Coronary artery (tissue), 2 donors: ENCODE results near the gene IL15.
"Not testable (repeated sequence)": the region's sequence is repeated elsewhere in the genome, so short reads cannot be mapped to it uniquely, and the experiment has no call there.

ENCODE experiments used
- DNase-seq: peaks from one replicate; pipeline ENCODE4 v3.0.0-alpha.2; 2017; ENCODE audit warnings: low spot score
- H3K27ac ChIP-seq, 2 donors: fragments of 200-600 bp; sonication (generic); one replicate each; pipeline ENCODE4 v1.5.1; 2016 to 2019
- H3K4me3 ChIP-seq: fragments of 200-600 bp; sonication (generic); 2 replicates; pipeline ENCODE4 v1.5.1; 2016; ENCODE audit warnings: mild to moderate bottlenecking, moderate library complexity
- TF ChIP-seq, protein P1 (sequence below): fragments of 200-600 bp; sonication (generic); IDR thresholded peaks from one replicate; pipeline ENCODE4 v1.5.1; 2019; ENCODE audit warnings: antibody characterized with exemption

The IL15 gene, protein sequence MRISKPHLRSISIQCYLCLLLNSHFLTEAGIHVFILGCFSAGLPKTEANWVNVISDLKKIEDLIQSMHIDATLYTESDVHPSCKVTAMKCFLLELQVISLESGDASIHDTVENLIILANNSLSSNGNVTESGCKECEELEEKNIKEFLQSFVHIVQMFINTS

DNA sequence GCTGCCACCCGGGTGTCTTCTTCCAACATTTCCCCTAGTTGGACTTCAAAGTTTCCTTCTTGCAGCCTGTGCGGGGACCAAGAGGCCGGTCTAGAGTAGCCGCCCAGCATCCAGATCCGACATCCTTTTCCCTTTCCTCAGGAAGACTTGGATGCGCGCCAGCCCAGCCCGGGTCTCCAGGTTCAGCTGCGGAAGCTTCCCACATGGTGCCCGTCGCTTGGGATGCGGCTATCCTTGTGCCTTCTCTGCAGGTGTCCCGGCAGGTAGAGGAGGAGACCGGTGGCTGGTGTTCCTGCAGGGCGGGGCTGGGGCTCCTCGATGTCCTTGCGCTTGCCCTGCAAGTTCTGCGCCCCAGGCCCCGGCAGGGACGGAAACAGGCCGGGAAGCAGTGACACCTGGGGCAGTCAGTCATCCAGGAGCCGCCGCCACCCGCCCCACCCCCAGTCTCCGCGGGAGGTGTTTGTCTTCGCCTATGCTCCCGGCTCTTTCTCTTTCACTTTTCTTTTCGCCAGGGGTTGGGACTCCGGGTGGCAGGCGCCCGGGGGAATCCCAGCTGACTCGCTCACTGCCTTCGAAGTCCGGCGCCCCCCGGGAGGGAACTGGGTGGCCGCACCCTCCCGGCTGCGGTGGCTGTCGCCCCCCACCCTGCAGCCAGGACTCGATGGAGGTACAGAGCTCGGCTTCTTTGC is at the start of gene IL15:
Gene IL15 (plus strand): TSS at position 502 of the 689 bp plus-strand sequence. CDS start 82,882 bp downstream, outside the sequence.
- TF ChIP-seq, protein P1, sequence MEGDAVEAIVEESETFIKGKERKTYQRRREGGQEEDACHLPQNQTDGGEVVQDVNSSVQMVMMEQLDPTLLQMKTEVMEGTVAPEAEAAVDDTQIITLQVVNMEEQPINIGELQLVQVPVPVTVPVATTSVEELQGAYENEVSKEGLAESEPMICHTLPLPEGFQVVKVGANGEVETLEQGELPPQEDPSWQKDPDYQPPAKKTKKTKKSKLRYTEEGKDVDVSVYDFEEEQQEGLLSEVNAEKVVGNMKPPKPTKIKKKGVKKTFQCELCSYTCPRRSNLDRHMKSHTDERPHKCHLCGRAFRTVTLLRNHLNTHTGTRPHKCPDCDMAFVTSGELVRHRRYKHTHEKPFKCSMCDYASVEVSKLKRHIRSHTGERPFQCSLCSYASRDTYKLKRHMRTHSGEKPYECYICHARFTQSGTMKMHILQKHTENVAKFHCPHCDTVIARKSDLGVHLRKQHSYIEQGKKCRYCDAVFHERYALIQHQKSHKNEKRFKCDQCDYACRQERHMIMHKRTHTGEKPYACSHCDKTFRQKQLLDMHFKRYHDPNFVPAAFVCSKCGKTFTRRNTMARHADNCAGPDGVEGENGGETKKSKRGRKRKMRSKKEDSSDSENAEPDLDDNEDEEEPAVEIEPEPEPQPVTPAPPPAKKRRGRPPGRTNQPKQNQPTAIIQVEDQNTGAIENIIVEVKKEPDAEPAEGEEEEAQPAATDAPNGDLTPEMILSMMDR: no peak
- Histone ChIP-seq H3K27ac (peak within 1 kb of the TSS; percentile 81 to 85), H3K4me3 (peak within 1 kb of the TSS; percentile 76)
- peak; percentile 81 for DNase-seq

DNA sequence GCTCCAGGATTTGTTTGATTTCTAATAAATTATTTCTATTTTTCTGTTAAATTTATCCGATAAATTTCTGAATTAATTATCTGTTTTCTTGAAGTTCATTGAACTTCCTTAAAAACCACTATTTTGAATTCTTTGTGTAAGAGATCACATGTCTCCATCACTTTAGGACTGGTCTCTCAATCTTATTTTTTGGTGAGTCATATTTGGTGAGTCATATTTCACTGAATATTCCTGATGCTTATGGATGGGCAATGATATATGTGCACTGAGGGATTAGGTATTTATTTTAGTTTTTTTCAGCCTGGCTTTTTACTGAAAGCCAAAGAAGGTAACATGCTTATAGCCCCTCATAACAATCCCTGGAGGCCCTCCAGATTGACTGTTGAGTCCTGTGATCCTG is 48.5 kb upstream of the IL15 start:
- Histone ChIP-seq H3K27ac (no peak overlapping the region), H3K4me3 (no peak overlapping the region)
- TF ChIP-seq, protein P1: no peak
- DNase-seq: no peak

DNA sequence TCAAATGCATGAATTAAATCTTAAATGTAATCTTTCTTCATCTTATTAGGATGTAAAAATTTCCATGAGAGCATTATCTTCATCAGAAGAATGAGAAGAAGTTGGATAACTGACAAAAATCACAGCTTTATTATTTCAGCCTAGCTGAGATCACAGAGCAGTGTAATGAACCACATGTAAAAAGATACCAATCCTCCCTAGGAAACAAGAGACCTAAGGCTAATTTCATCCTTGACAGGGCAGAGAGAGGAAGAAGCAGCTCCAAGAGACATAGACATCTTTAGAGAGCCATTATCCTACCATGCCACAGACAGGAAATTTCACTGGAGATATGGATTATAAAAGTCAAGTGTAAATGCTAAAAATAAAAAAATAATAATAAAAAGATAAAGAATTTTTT is 40.9 kb upstream of the IL15 start:
- DNase-seq: no peak
- TF ChIP-seq, protein P1: no peak
- Histone ChIP-seq H3K27ac (no peak overlapping the region), H3K4me3 (no peak overlapping the region)

DNA sequence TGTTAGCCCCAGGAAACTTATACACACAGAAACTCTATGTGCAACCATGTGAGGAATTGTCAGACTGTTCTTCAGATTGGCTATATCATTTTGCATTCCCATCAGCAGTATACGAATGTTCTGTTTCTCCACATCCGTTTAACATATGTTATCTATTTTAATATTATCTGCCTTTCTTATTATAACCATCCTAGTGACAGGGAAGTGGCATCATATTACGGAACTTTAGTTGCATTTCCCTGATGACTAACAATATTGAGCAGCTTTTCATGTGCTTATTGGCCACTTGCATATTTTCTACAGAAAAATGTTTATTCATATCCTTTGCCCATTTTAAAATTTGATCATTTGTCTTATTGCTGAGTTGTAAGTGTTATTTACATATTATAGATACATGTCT is 36.5 kb upstream of the IL15 start:
- DNase-seq: no peak
- H3K27ac ChIP-seq: no peak overlapping the region
- H3K4me3 ChIP-seq: no peak overlapping the region
- TF ChIP-seq, protein P1: no peak

DNA sequence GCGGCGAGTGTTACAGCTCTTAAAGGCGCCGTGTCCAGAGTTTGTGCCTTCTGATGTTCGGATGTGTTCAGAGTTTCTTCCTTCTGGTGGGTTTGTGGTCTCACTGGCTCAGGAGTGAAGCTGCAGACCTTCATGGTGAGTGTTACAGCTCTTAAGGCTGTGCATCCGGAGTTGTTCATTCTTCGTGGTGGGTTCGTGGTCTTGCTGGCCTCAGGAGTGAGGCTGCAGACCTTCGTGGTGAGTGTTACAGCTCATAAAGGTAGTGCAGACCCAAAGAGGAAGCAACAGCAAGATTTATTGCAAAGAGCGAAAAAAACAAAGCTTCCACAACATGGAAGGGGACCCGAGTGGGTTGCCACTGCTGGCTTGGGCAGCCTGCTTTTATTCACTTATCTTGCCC is 31.7 kb upstream of the IL15 start:
- not testable (repeated sequence) for H3K27ac ChIP-seq, H3K4me3 ChIP-seq, DNase-seq

DNA sequence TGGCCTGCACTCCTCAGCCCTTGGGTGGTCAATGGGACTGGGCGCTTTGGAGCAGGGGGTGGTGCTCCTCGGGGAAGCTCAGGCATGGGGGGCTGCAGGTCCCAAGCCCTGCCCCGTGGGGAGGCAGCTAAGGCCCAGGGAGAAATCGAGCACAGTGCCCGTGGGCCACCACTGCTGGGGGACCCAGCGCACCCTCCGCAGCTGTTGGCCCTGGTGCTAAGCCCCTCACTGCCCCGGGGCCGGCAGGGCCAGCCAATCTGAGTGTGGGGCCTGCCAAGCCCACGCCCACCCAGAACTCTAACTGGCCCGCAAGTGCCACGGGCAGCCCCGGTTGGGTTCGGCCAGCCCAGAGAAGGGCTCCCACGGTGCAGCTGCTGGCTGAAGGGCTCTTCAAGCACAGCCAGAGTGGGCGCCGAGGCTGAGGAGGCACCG is 30.9 kb upstream of the IL15 start:
- TF ChIP-seq, protein P1: no peak
- Histone ChIP-seq H3K4me3 (no peak overlapping the region), H3K27ac (no peak overlapping the region)
- no peak for DNase-seq

DNA sequence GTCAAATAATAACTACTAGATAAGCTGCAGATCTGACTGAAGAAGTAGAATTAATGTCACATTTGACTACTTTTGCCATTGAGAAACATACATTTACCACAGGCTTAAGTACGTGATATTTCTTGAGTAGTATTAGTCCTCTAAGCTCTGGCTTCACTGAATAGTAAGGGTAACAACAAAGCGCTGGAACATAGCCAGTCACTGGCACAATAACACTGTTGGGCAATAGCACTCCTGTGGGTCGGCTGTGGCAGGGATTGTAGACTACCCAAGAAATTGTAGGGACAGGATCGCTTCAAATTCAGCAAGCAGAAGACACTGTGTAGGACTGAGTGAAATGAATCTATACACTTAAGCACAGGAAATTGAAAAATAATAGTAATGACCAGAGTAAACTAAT is 27.1 kb upstream of the IL15 start:
- TF ChIP-seq, protein P1: no peak
- H3K4me3 ChIP-seq: no peak overlapping the region
- no peak overlapping the region for H3K27ac ChIP-seq
- no peak for DNase-seq
